ENCODE data around the gene WASHC4. TPM values are rescaled to one million over a fixed set of nuclear protein-coding genes. Genes with fewer than 3 reads are reported as not detected.

WASHC4 gene
- total RNA-seq, 1 donor from 2014 or later = 73.2 TPM

GRCh38 chr12:105077435-105077834, 30.1 kb upstream of the WASHC4 start:
- Mint-ChIP-seq H3K4me3 (ENCODE audit: unreplicated experiment) (no peak overlapping the region), H3K9me3 (ENCODE audit: unreplicated experiment) (no peaks in the 10 kb centered on the region), H3K4me1 (ENCODE audit: unreplicated experiment) (peaks cover 25% of the 10 kb centered on the region), H3K36me3 (ENCODE audit: unreplicated experiment) (peaks cover 9% of the 10 kb centered on the region), H3K27ac (ENCODE audit: unreplicated experiment) (peak overlapping the region; percentile 23), H3K27me3 (ENCODE audit: unreplicated experiment) (no peaks in the 10 kb centered on the region)
- DNase-seq (ENCODE audit: extremely low spot score, unreplicated experiment) = no peak
- no peak for TF ChIP-seq CTCF (IDR thresholded peaks at IDR 0.05)

DNA sequence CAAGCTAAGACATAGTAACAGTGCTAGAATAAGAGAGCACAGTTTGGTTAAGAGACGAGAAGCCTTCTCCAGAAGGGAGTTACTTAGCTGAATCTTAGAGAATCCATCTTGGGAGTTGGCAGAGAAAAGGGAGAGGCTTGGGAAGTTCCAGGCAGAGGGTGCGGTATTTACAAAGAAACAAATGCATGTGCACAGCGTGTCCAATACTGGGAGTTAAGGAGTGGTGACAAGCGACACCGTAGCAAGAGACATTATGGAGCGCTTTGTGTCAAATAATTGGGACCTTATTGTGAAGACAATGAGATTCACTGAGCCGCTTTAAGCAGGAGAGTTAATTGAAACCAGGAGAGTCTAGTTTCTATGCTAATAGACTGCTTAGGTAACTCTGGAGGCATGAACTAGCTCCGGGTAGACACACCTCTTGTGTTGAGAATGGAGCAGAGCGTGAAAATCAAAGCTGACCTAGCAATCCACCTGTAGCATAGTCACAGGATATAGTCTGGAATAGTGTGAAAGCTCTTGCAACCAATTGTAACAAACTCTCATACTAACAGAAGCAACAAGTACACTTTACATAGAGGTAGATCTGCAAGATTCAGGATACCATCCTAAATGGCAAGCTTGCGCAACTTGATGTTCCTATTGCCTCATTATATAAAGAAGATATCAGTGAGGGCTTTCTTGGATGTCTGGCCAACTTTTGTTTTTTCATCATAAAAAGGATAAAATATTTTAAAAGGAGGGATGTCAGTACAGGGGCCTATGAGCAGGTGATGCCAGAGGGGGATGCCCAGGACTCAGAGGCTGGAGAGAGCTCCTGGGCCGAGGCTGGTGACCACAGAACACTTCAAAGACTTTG, 28.6 kb upstream of the WASHC4 start:
- Mint-ChIP-seq H3K4me1 (ENCODE audit: unreplicated experiment) (peaks cover 40% of the 10 kb centered on the region), H3K27ac (ENCODE audit: unreplicated experiment) (no peak overlapping the region), H3K27me3 (ENCODE audit: unreplicated experiment) (no peaks in the 10 kb centered on the region), H3K4me3 (ENCODE audit: unreplicated experiment) (no peak overlapping the region), H3K9me3 (ENCODE audit: unreplicated experiment) (no peaks in the 10 kb centered on the region), H3K36me3 (ENCODE audit: unreplicated experiment) (peaks cover 7% of the 10 kb centered on the region)
- TF ChIP-seq CTCF (IDR thresholded peaks at IDR 0.05) = no peak
- no peak for DNase-seq (ENCODE audit: extremely low spot score, unreplicated experiment)

DNA sequence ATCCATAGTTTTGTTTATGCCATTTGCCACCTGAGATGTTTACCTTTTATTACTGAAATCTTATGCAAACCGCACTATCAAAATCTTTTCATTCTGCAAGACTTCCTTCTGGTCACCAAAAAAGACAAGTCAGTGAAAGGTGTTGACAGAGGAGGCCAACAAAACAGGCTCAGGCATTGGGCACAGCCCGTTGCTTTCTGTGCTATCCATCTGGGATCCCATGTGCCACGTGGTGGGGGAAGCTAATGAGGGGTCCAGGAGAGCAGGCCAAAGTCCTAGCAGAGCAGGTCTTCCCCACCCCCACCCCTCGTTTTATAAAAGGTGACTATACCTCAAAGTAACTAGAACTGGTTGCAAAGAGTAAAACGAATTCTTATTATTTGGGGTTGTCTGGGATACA, 24.5 kb upstream of the WASHC4 start:
- Mint-ChIP-seq H3K4me1 (ENCODE audit: unreplicated experiment) (peaks cover 25% of the 10 kb centered on the region), H3K27me3 (ENCODE audit: unreplicated experiment) (no peaks in the 10 kb centered on the region), H3K36me3 (ENCODE audit: unreplicated experiment) (no peaks in the 10 kb centered on the region), H3K27ac (ENCODE audit: unreplicated experiment) (peak overlapping the region; percentile 97), H3K4me3 (ENCODE audit: unreplicated experiment) (peak overlapping the region; percentile 96), H3K9me3 (ENCODE audit: unreplicated experiment) (peaks cover 8% of the 10 kb centered on the region)
- no peak for TF ChIP-seq CTCF (IDR thresholded peaks at IDR 0.05)
- no peak for DNase-seq (ENCODE audit: extremely low spot score, unreplicated experiment)

GRCh38 chr12:105083551-105084105, 23.9 kb upstream of the WASHC4 start:
- DNase-seq (ENCODE audit: extremely low spot score, unreplicated experiment) = peak; percentile 87
- Mint-ChIP-seq H3K27me3 (ENCODE audit: unreplicated experiment) (no peaks in the 10 kb centered on the region), H3K36me3 (ENCODE audit: unreplicated experiment) (no peaks in the 10 kb centered on the region), H3K4me1 (ENCODE audit: unreplicated experiment) (peaks cover 25% of the 10 kb centered on the region), H3K9me3 (ENCODE audit: unreplicated experiment) (peaks cover 8% of the 10 kb centered on the region), H3K27ac (ENCODE audit: unreplicated experiment) (peak overlapping the region; percentile 97), H3K4me3 (ENCODE audit: unreplicated experiment) (peak overlapping the region; percentile 96)
- peak; percentile 16 for TF ChIP-seq CTCF (IDR thresholded peaks at IDR 0.05)

Measured in osteocyte (in vitro differentiated cells).